Endodermal cell (in vitro differentiated cells): ENCODE measurements around the gene ANKLE2. TPM values are rescaled to one million over a fixed set of nuclear protein-coding genes. Genes with fewer than 3 reads are reported as not detected.
A peak's percentile ranks its signal among the peaks of the same experiment; 100 is the strongest.

ENCODE experiments used
- DNase-seq: peaks from one replicate; pipeline ENCODE4 v3.0.0-alpha.2; 2017
- H3K27ac ChIP-seq: 2 replicates; pipeline ENCODE4 v1.5.1; 2013; ENCODE audit warnings: mild to moderate bottlenecking, low read depth, low read length, moderate library complexity
- H3K27me3 ChIP-seq: 2 replicates; pipeline ENCODE4 v1.6.1; 2013; ENCODE audit warnings: mild to moderate bottlenecking, low read length, moderate library complexity; ENCODE audit not compliant: insufficient read depth, control insufficient read depth, poor library complexity, severe bottlenecking
- H3K36me3 ChIP-seq: 2 replicates; pipeline ENCODE4 v1.7.0; 2013; ENCODE audit warnings: mild to moderate bottlenecking, low read length, moderate library complexity; ENCODE audit not compliant: control insufficient read depth, insufficient read depth
- H3K4me1 ChIP-seq: one replicate; pipeline ENCODE4 v1.7.0; 2013; ENCODE audit warnings: low read length; ENCODE audit not compliant: control insufficient read depth, insufficient read depth
- H3K4me3 ChIP-seq: 2 replicates; pipeline ENCODE4 v1.5.1; 2013; ENCODE audit warnings: mild to moderate bottlenecking, low read length, moderate library complexity
- H3K9ac ChIP-seq: 2 replicates; pipeline ENCODE4 v1.6.1; 2013; ENCODE audit warnings: mild to moderate bottlenecking, low read length, moderate library complexity; ENCODE audit not compliant: poor library complexity, severe bottlenecking; ENCODE audit errors: extremely low read depth
- H3K9me3 ChIP-seq: 2 replicates; pipeline ENCODE4 v1.6.1; 2013; ENCODE audit warnings: mild to moderate bottlenecking, low read length, moderate library complexity; ENCODE audit not compliant: control insufficient read depth
- H3K27ac Mint-ChIP-seq: 2 replicates; pipeline ENCODE4 v1.8.0; 2020; ENCODE audit warnings: mixed read lengths
- H3K27me3 Mint-ChIP-seq: 2 replicates; pipeline ENCODE4 v1.8.0; 2021; ENCODE audit warnings: mild to moderate bottlenecking, mixed read lengths; ENCODE audit not compliant: insufficient read depth
- H3K36me3 Mint-ChIP-seq: 2 replicates; pipeline ENCODE4 v1.8.0; 2020; ENCODE audit warnings: low read depth, mixed read lengths
- H3K4me1 Mint-ChIP-seq: 2 replicates; pipeline ENCODE4 v1.8.0; 2020; ENCODE audit warnings: mixed read lengths
- H3K4me3 Mint-ChIP-seq: 2 replicates; pipeline ENCODE4 v1.8.0; 2020; ENCODE audit warnings: mild to moderate bottlenecking, moderate library complexity, mixed read lengths
- H3K9me3 Mint-ChIP-seq: 2 replicates; pipeline ENCODE4 v1.8.0; 2020; ENCODE audit warnings: mild to moderate bottlenecking, mixed read lengths
- WGBS, 2 experiments: methylation state at CpG; one replicate each; pipeline versions ENCODE4 v1.1.5 to v1.1.7; 2013; ENCODE audit warnings: missing lambda C conversion rate in 2 of 2, mixed read lengths in 1 of 2; ENCODE audit not compliant: insufficient coverage in 1 of 2, insufficient read length in 1 of 2; 5-methylcytosine and 5-hydroxymethylcytosine counted together
- total RNA-seq, 2 donors: library from RNA; stranded (reverse); fragmentation: NEBNext Ultra II Directional in 1 of 2; extraction: Animal tissue kit (Norgen Biotek cat#: 25700) in 1 of 2; gene quantifications; 2 replicates in 1 of 2; 3 replicates in 1 of 2; pipeline ENCODE4 v1.2.1, GENCODE V29; 2021
- TF ChIP-seq, protein P1 (sequence below): fragments of 200-600 bp; sonication (generic); conservative IDR thresholded peaks from 2 replicates; pipeline ENCODE4 v1.5.0; 2021; ENCODE audit warnings: antibody characterized with exemption, mild to moderate bottlenecking

ANKLE2 gene
- total RNA-seq, 2 donors from 2014 or later: 87.8 to 88.5 TPM

DNA sequence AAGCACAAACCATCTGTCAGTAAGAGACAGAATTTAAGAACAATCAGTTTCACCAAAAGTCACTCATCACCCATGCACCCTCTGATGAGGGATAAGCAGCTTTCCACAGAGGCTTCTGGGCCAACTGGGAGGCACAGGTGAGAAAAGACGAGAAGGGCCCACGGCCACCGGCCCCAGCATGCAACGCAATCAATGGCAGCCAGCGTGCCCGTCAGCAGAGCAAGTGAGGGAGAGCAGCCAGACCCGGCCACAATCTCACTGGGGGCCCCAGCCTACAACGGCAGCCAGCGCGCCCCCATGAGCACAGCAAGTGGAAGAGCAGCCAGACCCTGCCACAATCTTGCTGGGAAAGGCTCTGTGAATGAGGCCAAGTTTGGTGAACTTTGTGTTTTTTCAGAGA, 13.3 kb downstream of the ANKLE2 start:
- Histone ChIP-seq H3K9me3 (no peaks in the 10 kb centered on the region), H3K27me3 (no peaks in the 10 kb centered on the region), H3K4me1 (no peaks in the 10 kb centered on the region), H3K9ac (no peak overlapping the region), H3K27ac (no peak overlapping the region), H3K4me3 (no peak overlapping the region), H3K36me3 (peaks cover 87% of the 10 kb centered on the region)
- TF ChIP-seq, protein P1, sequence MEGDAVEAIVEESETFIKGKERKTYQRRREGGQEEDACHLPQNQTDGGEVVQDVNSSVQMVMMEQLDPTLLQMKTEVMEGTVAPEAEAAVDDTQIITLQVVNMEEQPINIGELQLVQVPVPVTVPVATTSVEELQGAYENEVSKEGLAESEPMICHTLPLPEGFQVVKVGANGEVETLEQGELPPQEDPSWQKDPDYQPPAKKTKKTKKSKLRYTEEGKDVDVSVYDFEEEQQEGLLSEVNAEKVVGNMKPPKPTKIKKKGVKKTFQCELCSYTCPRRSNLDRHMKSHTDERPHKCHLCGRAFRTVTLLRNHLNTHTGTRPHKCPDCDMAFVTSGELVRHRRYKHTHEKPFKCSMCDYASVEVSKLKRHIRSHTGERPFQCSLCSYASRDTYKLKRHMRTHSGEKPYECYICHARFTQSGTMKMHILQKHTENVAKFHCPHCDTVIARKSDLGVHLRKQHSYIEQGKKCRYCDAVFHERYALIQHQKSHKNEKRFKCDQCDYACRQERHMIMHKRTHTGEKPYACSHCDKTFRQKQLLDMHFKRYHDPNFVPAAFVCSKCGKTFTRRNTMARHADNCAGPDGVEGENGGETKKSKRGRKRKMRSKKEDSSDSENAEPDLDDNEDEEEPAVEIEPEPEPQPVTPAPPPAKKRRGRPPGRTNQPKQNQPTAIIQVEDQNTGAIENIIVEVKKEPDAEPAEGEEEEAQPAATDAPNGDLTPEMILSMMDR: no peak
- H3K9me3 Mint-ChIP-seq: no peaks in the 10 kb centered on the region
- H3K4me1 Mint-ChIP-seq: no peaks in the 10 kb centered on the region
- peaks cover 73% of the 10 kb centered on the region for H3K36me3 Mint-ChIP-seq
- H3K27ac Mint-ChIP-seq: no peak overlapping the region
- WGBS, 2 experiments: 85 to 92% methylated on average over 7 to 10 of the region's 10 CpGs
- DNase-seq: peak; percentile 60
- H3K4me3 Mint-ChIP-seq: no peak overlapping the region
- no peaks in the 10 kb centered on the region for H3K27me3 Mint-ChIP-seq

DNA sequence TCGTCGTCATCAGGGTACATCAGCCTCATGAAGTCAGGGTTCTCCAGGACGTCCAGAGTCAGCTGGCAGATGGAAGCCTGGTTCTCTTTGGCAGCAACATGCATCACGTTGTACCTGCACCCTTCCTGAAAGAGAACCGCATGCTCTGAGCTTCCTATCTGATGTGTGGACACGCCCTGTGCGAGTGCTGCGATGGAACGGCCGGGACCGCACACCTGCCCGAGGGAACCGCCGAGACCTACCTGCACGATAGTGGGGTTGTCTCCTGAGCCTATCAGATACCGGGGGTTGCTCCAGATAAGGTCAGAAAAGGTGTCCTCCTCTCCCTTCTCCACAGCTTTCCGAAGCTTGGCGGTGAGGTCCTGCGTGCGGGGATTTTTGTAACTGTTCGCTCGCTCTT, 13.7 kb downstream of the ANKLE2 start:
- Mint-ChIP-seq H3K4me1 (no peaks in the 10 kb centered on the region), H3K27me3 (no peaks in the 10 kb centered on the region), H3K9me3 (no peaks in the 10 kb centered on the region), H3K36me3 (peaks cover 73% of the 10 kb centered on the region), H3K27ac (no peak overlapping the region), H3K4me3 (no peak overlapping the region)
- Histone ChIP-seq H3K27ac (no peak overlapping the region), H3K36me3 (peaks cover 86% of the 10 kb centered on the region), H3K9me3 (no peaks in the 10 kb centered on the region), H3K9ac (no peak overlapping the region), H3K27me3 (no peaks in the 10 kb centered on the region), H3K4me1 (no peaks in the 10 kb centered on the region), H3K4me3 (no peak overlapping the region)
- TF ChIP-seq, protein P1: no peak
- no peak for DNase-seq
- WGBS, 2 experiments: 96% methylated on average over 22 of the region's 22 CpGs

DNA sequence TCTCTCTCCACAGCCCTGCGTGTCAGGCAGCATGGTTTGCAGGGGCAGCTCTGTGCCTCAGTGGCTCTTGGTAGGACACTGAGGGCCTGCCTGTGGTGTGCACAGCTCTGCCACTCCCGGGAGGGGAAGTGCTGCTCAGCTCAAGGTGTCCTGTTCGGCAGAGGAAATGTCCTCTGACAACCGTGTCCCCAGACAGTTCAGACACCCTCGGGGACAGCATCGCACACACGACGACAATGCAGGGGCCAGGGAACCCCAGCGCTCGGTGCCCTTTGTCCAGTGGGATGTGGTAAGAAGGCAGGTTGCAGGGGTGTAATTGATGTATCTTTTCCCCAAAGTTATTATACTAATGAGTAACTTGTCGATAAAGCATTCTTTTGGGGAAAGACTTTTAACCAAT, 14.2 kb downstream of the ANKLE2 start:
- H3K27ac ChIP-seq: no peak overlapping the region
- H3K36me3 ChIP-seq: peaks cover 86% of the 10 kb centered on the region
- Mint-ChIP-seq H3K36me3 (peaks cover 74% of the 10 kb centered on the region), H3K9me3 (no peaks in the 10 kb centered on the region), H3K27me3 (no peaks in the 10 kb centered on the region), H3K27ac (no peak overlapping the region), H3K4me3 (no peak overlapping the region), H3K4me1 (no peaks in the 10 kb centered on the region)
- H3K27me3 ChIP-seq: no peaks in the 10 kb centered on the region
- WGBS, 2 experiments: 93 to 100% methylated on average over 10 to 11 of the region's 11 CpGs
- TF ChIP-seq, protein P1: no peak
- no peak overlapping the region for H3K4me3 ChIP-seq
- no peak for DNase-seq
- H3K9me3 ChIP-seq: no peaks in the 10 kb centered on the region
- H3K4me1 ChIP-seq: no peaks in the 10 kb centered on the region
- no peak overlapping the region for H3K9ac ChIP-seq
